SJCRH30 (cell line): ENCODE data around the gene FHIT. TPM values are rescaled to one million over a fixed set of nuclear protein-coding genes. Genes with fewer than 3 reads are reported as not detected.

Experiments used
- DNase-seq, 2 experiments: peaks; one replicate each; pipeline ENCODE4 v3.0.0-alpha.2; 2015 to 2020
- H3K27ac ChIP-seq: fragments of 250-450 bp; sonication (Bioruptor Pico); 2 replicates; pipeline ENCODE4 v1.5.1; 2020; ENCODE audit warnings: mild to moderate bottlenecking, moderate library complexity
- H3K27me3 ChIP-seq: fragments of 250-450 bp; sonication (Bioruptor Pico); 2 replicates; pipeline ENCODE4 v1.5.1; 2020; ENCODE audit warnings: mild to moderate bottlenecking, moderate library complexity
- H3K36me3 ChIP-seq: fragments of 250-450 bp; sonication (Bioruptor Pico); 2 replicates; pipeline ENCODE4 v1.5.1; 2020; ENCODE audit warnings: mild to moderate bottlenecking, moderate library complexity
- H3K4me1 ChIP-seq: fragments of 250-450 bp; sonication (Bioruptor Pico); 2 replicates; pipeline ENCODE4 v1.5.1; 2020; ENCODE audit warnings: mild to moderate bottlenecking, moderate library complexity
- H3K4me3 ChIP-seq: fragments of 250-450 bp; sonication (Bioruptor Pico); 2 replicates; pipeline ENCODE4 v1.5.1; 2020; ENCODE audit warnings: mild to moderate bottlenecking, moderate library complexity
- H3K9me3 ChIP-seq: fragments of 250-450 bp; sonication (Bioruptor Pico); replicated peaks from 2 replicates; pipeline ENCODE4 v1.5.1; 2020; ENCODE audit warnings: mild to moderate bottlenecking, moderate library complexity
- total RNA-seq: library from RNA; depleted of rRNA; stranded (reverse); fragments of >200 nt; shearing (Covaris generic); gene quantifications from 2 replicates; pipeline ENCODE4 v1.2.3, GENCODE V29; 2014

The FHIT gene
- total RNA-seq, 1 experiment from 2014 or later, result 2.2 TPM

DNA sequence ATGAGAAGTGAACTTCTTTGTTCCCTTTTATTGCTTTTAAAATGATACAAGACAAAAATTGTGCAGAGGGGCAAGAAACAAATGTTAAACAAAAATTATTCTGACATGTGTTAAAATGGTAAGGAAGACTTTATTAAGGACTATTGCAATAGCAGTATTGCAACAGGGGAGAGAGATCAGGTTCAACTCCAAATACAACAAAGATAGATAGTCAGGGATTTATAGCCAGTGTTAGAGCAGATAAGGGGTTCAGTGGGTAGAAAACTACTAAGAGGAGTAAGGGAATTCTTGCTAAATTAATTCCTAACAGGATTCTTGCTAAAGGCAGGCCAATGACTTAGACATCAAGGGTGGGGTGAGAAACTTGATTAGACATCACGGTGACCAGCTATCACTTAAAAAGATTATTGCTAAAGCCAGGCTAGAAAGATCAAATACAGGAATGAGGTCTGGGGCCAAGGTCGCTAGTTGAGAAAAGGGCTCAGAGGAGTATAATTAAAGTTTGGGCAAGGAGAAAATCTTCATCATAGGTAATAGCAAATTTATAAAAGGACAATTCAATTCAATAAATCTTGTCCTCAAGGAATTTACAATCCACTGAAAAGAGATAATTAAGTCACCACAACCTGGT is 81.5 kb downstream of the FHIT start:
- H3K4me3 ChIP-seq, result no peak overlapping the region
- no peak overlapping the region for H3K27ac ChIP-seq
- H3K27me3 ChIP-seq, result no peaks in the 10 kb centered on the region
- H3K36me3 ChIP-seq, result no peaks in the 10 kb centered on the region
- no peaks in the 10 kb centered on the region for H3K4me1 ChIP-seq
- no peak for DNase-seq
- no peaks in the 10 kb centered on the region for H3K9me3 ChIP-seq

DNA sequence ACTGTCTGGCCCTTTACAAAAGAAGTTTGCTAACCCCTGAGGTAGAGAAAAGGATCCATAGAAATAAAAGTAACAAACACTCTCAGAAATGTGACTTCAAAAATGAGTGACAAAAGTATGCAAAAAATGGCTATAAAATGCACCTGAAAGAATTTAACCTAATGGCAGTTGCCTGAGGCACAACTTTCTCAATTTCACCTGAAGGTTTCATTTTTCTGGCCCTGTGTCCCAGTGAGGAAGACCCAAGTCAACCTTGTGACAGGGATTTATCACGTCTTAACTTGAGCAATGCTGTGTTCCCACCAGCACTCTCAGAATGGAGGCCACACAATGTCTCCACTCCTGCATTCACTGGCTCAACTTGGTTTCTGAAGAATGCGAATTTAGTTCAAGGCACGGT is 83.0 kb downstream of the FHIT start:
- H3K27ac ChIP-seq, result no peak overlapping the region
- DNase-seq, result no peak
- no peaks in the 10 kb centered on the region for H3K9me3 ChIP-seq
- H3K4me3 ChIP-seq, result no peak overlapping the region
- no peaks in the 10 kb centered on the region for H3K36me3 ChIP-seq
- no peaks in the 10 kb centered on the region for H3K27me3 ChIP-seq
- H3K4me1 ChIP-seq, result no peaks in the 10 kb centered on the region

DNA sequence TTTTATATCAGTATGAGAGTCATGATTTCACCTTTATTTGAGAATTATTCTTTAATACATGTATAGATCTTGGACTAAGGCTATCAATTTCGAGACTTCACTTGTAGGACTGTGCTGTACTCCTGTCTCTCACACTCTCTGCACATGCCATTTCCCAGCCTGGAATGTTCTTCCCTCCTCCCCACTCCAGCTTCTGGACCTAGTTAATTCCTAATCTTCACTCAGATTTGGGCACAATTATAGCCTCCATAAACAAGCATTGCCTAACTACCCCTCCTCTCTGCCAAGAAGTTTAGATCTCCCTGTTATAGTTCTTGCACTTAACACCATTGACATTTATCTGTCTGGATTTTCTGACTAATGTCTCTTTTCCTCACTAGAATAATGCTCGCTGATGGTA is 88.3 kb downstream of the FHIT start:
- H3K36me3 ChIP-seq, result no peaks in the 10 kb centered on the region
- DNase-seq, result no peak
- no peaks in the 10 kb centered on the region for H3K27me3 ChIP-seq
- no peak overlapping the region for H3K27ac ChIP-seq
- H3K9me3 ChIP-seq, result no peaks in the 10 kb centered on the region
- no peak overlapping the region for H3K4me3 ChIP-seq
- H3K4me1 ChIP-seq, result no peaks in the 10 kb centered on the region

DNA sequence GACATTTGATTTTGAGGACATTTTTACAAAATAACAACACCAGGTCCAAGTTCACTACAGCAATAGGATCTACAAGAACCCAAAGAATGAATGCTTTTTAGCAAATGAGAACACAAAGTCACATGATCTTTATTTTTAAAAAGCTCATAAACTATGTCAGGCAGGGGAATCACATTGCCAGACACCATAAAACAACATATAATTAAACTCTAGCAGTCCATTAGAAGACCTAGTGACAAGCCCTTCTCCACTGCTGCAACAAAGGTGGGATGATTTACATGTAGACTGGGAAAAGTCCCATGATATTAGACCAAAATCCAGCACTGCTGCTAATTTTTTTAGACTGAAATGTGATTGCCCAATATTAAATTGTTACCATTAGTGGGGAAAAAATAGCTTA is 92.6 kb downstream of the FHIT start:
- H3K4me1 ChIP-seq, result no peaks in the 10 kb centered on the region

DNA sequence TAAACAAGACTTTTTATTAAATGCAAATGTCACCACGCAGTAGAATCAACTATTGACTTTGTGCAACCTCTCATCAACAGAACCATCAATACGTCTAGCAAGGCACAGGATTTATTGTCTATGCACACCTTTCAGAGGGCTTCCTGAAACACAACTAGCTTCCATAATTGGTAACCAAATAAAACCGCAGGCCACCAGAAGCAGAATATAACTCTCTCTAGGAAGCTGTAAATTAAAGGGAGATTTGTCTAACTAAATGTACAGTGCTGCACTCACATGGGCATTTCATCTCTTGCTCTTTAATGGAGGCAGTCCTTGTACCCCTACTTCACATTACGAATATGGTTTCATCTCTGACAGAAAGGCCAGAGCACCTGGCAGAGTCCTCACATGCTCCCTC is 93.0 kb downstream of the FHIT start:
- DNase-seq, result no peak
- Histone ChIP-seq H3K9me3 (no peaks in the 10 kb centered on the region), H3K4me1 (no peaks in the 10 kb centered on the region), H3K4me3 (no peak overlapping the region), H3K27ac (no peak overlapping the region), H3K27me3 (no peaks in the 10 kb centered on the region), H3K36me3 (no peaks in the 10 kb centered on the region)

More for the DNA sequence above, 92.6 kb downstream of the FHIT start:
- Histone ChIP-seq H3K4me3 (no peak overlapping the region), H3K27ac (no peak overlapping the region), H3K9me3 (no peaks in the 10 kb centered on the region), H3K27me3 (no peaks in the 10 kb centered on the region), H3K36me3 (no peaks in the 10 kb centered on the region)
- no peak for DNase-seq

DNA sequence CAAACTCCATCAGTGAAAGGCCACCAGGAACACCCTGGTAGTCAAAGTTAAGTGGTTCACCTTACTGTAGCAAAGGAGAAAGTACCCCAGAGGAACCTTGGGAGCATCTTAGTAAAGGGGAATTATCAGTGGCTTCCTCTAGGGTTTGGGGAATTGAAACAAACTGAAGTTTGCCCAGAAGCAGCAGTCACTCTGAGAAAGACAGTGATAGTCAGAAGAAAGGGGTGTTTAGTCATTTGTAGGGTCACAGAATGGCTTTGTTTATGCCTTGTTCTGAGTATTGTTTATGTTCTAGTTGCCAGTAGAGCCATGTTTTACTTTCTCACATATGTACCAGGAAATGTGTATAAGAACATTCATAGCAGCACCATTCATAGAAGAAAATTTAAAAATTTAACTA is 93.8 kb downstream of the FHIT start:
- Histone ChIP-seq H3K36me3 (no peaks in the 10 kb centered on the region), H3K27ac (no peak overlapping the region), H3K4me3 (no peak overlapping the region)

DNA sequence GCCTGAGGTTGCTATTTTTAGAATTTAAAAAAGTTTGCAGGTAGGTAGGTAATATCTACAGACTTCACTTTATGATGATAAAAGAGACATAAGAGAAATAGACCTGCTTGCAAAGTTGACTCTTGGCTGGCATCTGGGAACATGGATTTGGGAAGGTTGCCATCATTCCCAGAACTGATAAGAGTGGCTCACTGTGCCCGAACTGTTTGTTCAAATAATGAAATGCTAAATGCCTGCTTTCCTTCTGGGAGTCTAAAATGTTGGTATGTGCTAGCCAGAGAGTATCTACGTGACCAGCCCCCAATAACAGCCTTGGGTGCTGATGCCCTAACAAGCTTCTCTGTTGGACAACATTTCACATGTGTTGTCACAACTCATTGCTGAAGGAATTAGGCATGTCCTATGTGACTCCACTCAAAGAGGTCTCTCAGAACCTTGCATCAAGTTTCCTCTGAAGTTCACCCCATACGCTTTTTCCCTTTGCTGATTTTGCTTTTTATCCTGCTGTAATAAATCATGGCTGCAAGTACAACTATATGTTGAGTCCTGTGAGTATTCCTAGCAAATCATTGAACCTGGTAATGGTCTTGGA is 95.5 kb downstream of the FHIT start:
- DNase-seq, result no peak
- H3K36me3 ChIP-seq, result no peaks in the 10 kb centered on the region
- no peak overlapping the region for H3K4me3 ChIP-seq
- H3K27ac ChIP-seq, result no peak overlapping the region
- H3K9me3 ChIP-seq, result no peaks in the 10 kb centered on the region
- no peaks in the 10 kb centered on the region for H3K4me1 ChIP-seq
- no peaks in the 10 kb centered on the region for H3K27me3 ChIP-seq

More for the DNA sequence above, 93.8 kb downstream of the FHIT start:
- H3K27me3 ChIP-seq, result no peaks in the 10 kb centered on the region
- H3K9me3 ChIP-seq, result no peaks in the 10 kb centered on the region
- no peak for DNase-seq
- H3K4me1 ChIP-seq, result no peaks in the 10 kb centered on the region

DNA sequence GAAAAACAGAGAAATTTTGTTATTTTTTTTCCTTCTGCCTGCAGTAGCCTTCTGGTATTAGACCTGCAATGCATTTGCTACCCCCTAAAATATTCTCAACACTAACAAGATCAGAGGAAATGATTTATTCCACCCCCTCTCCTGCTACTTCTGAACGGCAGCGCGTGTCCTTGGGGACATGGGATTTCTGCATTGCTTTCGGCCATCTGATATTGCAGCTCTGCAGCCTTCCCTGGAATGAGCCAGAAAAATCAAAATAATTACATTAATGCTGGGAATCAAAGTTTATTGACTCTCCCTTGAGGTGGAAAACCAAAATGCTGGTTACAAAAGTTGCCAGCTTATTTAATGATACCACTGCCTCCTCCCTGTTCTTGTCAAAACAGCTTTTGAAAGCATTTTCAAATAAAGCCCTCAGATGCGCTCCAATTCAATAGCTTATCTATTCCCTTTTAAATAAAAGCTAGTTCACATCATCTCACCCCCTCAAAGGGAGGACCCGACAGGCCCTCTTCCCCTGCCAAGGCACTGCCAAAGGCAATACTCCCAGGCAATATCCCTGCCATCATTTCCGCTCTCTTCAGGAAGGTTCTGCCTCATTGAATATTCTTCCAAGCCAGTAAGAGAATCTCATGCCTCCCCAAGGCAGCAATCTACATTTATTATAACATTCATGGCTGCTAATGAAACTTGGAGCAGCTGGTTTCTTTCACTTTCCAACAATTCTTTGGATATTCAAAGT is 96.6 kb downstream of the FHIT start:
- H3K36me3 ChIP-seq, result no peaks in the 10 kb centered on the region

DNA sequence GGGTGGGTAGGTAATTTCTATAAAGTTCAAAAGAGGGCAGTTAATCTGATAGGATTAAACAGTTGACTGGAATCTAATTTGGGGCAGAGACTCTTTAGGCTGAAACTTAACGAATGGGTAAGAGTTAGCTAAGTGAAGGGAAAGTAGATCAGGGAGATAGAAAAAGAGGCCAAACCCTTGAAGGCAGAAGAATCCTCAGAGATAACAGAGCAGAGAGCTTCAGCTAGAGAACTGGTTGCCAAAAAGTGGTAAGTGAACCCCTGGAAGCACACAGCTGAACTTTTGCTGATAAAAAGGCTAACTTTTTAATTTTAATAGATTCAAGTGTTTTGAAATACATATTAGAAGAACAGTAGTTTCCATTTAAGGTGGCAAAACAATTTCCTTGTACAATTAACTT is 99.2 kb downstream of the FHIT start:
- Histone ChIP-seq H3K4me1 (no peaks in the 10 kb centered on the region), H3K27ac (no peak overlapping the region), H3K27me3 (no peaks in the 10 kb centered on the region), H3K9me3 (no peaks in the 10 kb centered on the region), H3K36me3 (no peaks in the 10 kb centered on the region), H3K4me3 (no peak overlapping the region)
- DNase-seq, result no peak

More for the DNA sequence above, 96.6 kb downstream of the FHIT start:
- no peaks in the 10 kb centered on the region for H3K27me3 ChIP-seq
- no peak overlapping the region for H3K4me3 ChIP-seq
- no peak for DNase-seq
- H3K27ac ChIP-seq, result no peak overlapping the region
- H3K9me3 ChIP-seq, result no peaks in the 10 kb centered on the region
- no peaks in the 10 kb centered on the region for H3K4me1 ChIP-seq

DNA sequence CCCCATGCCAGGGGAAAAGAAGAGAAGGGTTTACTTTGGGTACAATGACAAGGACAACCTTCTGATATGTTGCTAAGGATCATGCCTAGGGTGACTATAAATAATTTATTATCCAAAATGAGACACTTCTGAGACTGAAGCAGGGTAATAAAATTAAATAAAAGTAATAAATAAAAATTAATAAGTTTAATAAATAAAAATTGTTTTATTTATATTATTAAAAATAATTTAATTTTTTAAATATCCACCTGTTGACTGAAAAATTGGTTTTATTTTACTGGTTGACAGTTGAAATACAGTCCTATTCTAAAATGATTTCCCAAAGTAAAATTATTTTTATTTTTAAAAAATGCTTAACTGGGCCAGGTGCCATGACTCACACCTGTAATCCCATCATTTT is 102.0 kb downstream of the FHIT start:
- H3K4me3 ChIP-seq, result no peak overlapping the region
- H3K36me3 ChIP-seq, result no peaks in the 10 kb centered on the region
- H3K9me3 ChIP-seq, result no peaks in the 10 kb centered on the region
- no peak for DNase-seq
- no peak overlapping the region for H3K27ac ChIP-seq
- no peaks in the 10 kb centered on the region for H3K4me1 ChIP-seq
- no peaks in the 10 kb centered on the region for H3K27me3 ChIP-seq

DNA sequence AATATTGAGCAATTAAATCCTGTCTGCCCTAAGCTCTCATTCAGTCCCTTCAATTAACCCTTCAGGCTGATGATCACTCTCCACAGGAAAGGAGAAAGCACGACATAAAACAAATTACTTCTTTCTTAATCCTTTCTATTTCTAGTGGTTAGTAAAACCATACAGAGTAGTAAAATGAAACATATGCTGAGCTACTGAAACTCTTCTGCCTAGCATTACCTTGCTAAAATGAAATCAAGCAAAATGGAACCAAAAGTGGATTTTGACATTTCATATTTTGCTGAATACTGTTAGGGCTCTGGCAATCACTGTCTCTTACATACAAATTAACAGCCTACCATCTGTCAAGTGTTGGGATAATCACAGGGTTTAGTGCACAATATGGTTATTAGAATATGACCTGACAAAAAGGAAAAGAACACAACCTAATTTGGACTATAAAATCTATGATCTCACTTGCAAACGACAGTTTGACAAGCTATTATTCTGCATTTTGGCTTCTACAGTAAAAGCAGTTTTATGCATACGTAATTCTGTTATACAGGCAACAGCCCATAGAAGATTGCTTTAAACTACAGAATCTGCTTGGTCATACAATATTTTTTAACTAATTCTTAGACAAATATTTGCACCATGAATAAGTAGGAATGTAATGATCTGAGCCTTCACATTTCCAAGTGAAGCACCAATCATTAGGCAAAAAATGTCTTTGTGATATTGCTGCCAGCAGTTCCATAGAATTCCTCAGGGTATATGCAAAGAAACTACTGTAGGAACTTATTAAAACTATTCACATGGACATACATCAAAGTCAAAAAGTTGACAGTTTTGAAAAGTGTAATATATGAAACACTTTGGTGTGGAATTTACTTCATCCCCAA is 105.0 kb downstream of the FHIT start:
- Histone ChIP-seq H3K4me3 (no peak overlapping the region), H3K27ac (no peak overlapping the region), H3K27me3 (no peaks in the 10 kb centered on the region), H3K4me1 (no peaks in the 10 kb centered on the region), H3K9me3 (no peaks in the 10 kb centered on the region), H3K36me3 (no peaks in the 10 kb centered on the region)
- no peak for DNase-seq

DNA sequence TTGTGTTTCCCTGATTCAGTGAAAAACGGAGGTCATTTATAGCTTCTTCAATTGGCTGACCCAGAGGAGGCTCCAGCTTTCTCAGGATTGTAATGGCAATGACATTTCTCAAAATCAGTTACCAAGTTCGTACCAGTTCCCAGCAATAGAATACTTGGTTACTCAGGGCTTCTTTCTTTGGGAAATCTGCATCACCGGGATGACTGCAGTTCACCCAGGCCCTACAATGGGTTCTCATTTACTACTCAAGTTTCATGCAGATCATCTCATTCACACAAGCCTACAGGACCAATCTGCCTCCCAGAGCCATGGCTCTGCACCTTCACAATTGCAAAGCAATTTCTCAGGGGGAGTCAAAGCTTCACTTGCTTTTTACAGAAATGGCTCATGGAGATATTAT is 109.6 kb downstream of the FHIT start:
- H3K27ac ChIP-seq, result no peak overlapping the region

DNA sequence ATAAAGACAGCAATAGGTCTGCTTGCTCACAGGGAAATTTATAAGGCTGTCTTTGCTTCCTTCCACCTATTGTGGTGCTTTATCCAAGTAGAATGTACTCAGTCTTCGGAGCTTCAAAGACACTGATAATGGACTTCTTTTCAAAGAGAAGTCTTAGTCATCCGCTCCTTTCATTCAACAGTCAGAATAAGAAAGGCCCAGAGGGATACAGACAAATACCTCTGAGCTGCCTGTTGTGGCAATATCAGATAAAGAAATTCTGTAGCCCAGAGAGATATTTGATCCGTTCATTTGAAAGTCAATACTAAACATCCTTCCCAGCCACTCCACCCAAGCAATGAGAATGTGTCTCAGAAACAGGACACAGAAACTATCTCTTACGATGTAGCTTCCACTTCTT is 110.0 kb downstream of the FHIT start:
- H3K27me3 ChIP-seq, result no peaks in the 10 kb centered on the region
- no peak overlapping the region for H3K4me3 ChIP-seq
- DNase-seq, result no peak
- H3K4me1 ChIP-seq, result no peaks in the 10 kb centered on the region
- no peaks in the 10 kb centered on the region for H3K36me3 ChIP-seq
- H3K27ac ChIP-seq, result no peak overlapping the region
- H3K9me3 ChIP-seq, result no peaks in the 10 kb centered on the region

More for the DNA sequence above, 109.6 kb downstream of the FHIT start:
- no peaks in the 10 kb centered on the region for H3K36me3 ChIP-seq
- H3K4me1 ChIP-seq, result no peaks in the 10 kb centered on the region
- no peaks in the 10 kb centered on the region for H3K9me3 ChIP-seq
- no peak overlapping the region for H3K4me3 ChIP-seq
- no peaks in the 10 kb centered on the region for H3K27me3 ChIP-seq
- peak in 1 of 2 experiments; percentile 0 for DNase-seq

DNA sequence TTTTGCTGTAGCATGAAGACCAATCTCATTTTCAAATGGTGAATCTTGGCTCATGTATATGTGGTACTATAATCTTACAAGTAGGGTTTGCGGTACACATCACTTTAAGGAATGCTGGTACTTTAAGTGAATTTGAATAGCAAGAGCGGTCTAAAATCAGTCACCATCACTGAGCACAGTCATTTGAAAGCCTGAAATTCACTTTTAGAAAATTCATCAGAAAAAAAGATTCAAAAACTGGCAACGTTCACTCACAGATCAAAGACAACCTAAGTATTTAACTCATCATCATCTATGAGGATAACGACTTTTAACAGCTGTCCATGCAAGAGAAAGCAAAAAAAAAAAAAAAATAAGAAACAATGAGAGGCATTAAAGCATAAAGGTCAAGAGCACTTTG is 111.6 kb downstream of the FHIT start:
- H3K9me3 ChIP-seq, result no peaks in the 10 kb centered on the region

DNA sequence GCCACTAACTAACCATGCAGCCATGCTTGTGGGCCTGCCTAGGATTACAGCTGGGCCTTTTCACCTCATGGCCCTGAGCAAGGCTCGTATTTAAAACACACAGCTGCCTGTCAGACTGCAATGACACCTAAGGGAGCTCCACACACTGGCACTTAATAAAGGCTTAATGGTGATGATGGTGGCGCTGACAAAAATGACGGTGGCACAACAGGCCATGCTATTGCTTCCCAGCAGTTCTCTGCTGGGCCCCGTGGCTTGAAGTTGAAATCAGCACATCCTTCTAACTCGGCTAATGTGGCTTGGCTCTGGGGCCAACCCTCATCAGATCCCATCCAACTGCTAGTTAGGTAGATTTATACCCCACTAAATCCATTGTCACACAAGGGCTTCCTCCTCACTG is 112.9 kb downstream of the FHIT start:
- H3K9me3 ChIP-seq, result no peaks in the 10 kb centered on the region
- no peaks in the 10 kb centered on the region for H3K4me1 ChIP-seq
- H3K27me3 ChIP-seq, result no peaks in the 10 kb centered on the region
- H3K27ac ChIP-seq, result no peak overlapping the region
- H3K4me3 ChIP-seq, result no peak overlapping the region
- no peak for DNase-seq
- no peaks in the 10 kb centered on the region for H3K36me3 ChIP-seq

More for the DNA sequence above, 111.6 kb downstream of the FHIT start:
- H3K27ac ChIP-seq, result no peak overlapping the region
- DNase-seq, result no peak
- no peaks in the 10 kb centered on the region for H3K4me1 ChIP-seq
- H3K36me3 ChIP-seq, result no peaks in the 10 kb centered on the region
- H3K27me3 ChIP-seq, result no peaks in the 10 kb centered on the region
- H3K4me3 ChIP-seq, result no peak overlapping the region
